Loucy (cell line): ENCODE measurements around the gene DCLRE1C.

Experiments
- H2AFZ ChIP-seq: fragments of 200-600 bp; sonication (generic); 2 replicates; pipeline ENCODE4 v1.6.0; 2016; ENCODE audit warnings: antibody characterized with exemption, mild to moderate bottlenecking, low read length, moderate library complexity
- H3F3A ChIP-seq: fragments of 200-600 bp; 2 replicates; pipeline ENCODE4 v1.6.0; 2016; ENCODE audit warnings: antibody characterized with exemption, low read depth, mild to moderate bottlenecking
- H3K27me3 ChIP-seq: fragments of 200-600 bp; sonication (generic); 2 replicates; pipeline ENCODE4 v1.6.1; 2014; ENCODE audit warnings: low read length, mild to moderate bottlenecking; ENCODE audit not compliant: insufficient read depth, poor library complexity, severe bottlenecking
- H3K36me3 ChIP-seq: fragments of 200-600 bp; sonication (generic); 2 replicates; pipeline ENCODE4 v1.6.1; 2016; ENCODE audit warnings: low read length; ENCODE audit not compliant: insufficient read depth
- H3K4me1 ChIP-seq: fragments of 200-600 bp; sonication (generic); 2 replicates; pipeline ENCODE4 v1.5.1; 2014; ENCODE audit warnings: low read length, mild to moderate bottlenecking; ENCODE audit not compliant: insufficient read depth, poor library complexity, severe bottlenecking
- H3K4me2 ChIP-seq: fragments of 200-600 bp; sonication (generic); 2 replicates; pipeline ENCODE4 v1.6.0; 2014; ENCODE audit warnings: antibody characterized with exemption, low read length, low read depth, mild to moderate bottlenecking; ENCODE audit not compliant: poor library complexity, severe bottlenecking
- H3K4me3 ChIP-seq: fragments of 200-600 bp; sonication (generic); 2 replicates; pipeline ENCODE4 v1.5.1; 2014; ENCODE audit warnings: low read length, mild to moderate bottlenecking, mixed read lengths; ENCODE audit not compliant: poor library complexity, severe bottlenecking
- H3K79me2 ChIP-seq: fragments of 200-600 bp; sonication (generic); 2 replicates; pipeline ENCODE4 v1.6.1; 2014; ENCODE audit warnings: low read length; ENCODE audit not compliant: insufficient read depth
- H3K9ac ChIP-seq: fragments of 200-600 bp; sonication (generic); 2 replicates; pipeline ENCODE4 v1.6.0; 2014; ENCODE audit warnings: mild to moderate bottlenecking, low read depth, low read length, moderate library complexity; ENCODE audit not compliant: poor library complexity, severe bottlenecking
- H3K9me2 ChIP-seq: fragments of 200-600 bp; sonication (generic); replicated peaks from 2 replicates; pipeline ENCODE4 v1.6.1; 2016; ENCODE audit warnings: low read depth, low read length, mixed read lengths
- H3K9me3 ChIP-seq: fragments of 200-600 bp; sonication (generic); 2 replicates; pipeline ENCODE4 v1.6.1; 2014; ENCODE audit warnings: mild to moderate bottlenecking, antibody characterized with exemption, low read length, low read depth; ENCODE audit not compliant: insufficient read depth
- H4K20me1 ChIP-seq: fragments of 200-600 bp; sonication (generic); 2 replicates; pipeline ENCODE4 v1.6.0; 2014; ENCODE audit warnings: antibody characterized with exemption, low read length, mild to moderate bottlenecking; ENCODE audit not compliant: insufficient read depth, poor library complexity, severe bottlenecking
- EZH2phosphoT487 ChIP-seq: fragments of 200-600 bp; IDR thresholded peaks from 2 replicates; pipeline ENCODE4 v1.6.1; 2018; ENCODE audit warnings: antibody characterized with exemption, mild to moderate bottlenecking, moderate library complexity, borderline replicate concordance
- TF ChIP-seq, protein P1 (sequence below): fragments of 200-600 bp; sonication (generic); conservative IDR thresholded peaks from 2 replicates; pipeline ENCODE4 v1.5.1; 2014; ENCODE audit warnings: mild to moderate bottlenecking, antibody characterized with exemption, low read length

The DCLRE1C gene

DNA sequence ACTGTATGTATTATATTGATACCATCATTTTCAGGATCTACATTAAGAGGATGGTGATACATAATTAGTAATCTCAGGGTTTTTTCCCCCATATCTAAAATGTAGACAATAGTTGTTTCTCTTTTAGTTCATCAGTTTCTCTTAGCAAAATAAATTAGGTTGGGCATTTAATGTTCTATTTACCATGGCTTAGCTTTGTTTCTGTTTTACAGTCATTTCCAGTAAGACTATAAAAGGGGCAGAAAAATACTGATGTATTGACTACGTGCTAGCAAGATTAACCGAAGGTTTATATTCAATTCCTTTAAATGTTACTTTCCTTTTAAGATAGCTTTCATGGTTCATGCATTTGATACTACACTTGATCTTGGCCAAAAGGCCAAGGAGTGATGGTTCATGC is 49.0 kb downstream of the DCLRE1C start:
- H3K4me1 ChIP-seq: no peaks in the 10 kb centered on the region
- peaks cover 94% of the 10 kb centered on the region for H3K36me3 ChIP-seq
- no peaks in the 10 kb centered on the region for H3K27me3 ChIP-seq
- no peak for TF ChIP-seq EZH2phosphoT487
- TF ChIP-seq, protein P1, sequence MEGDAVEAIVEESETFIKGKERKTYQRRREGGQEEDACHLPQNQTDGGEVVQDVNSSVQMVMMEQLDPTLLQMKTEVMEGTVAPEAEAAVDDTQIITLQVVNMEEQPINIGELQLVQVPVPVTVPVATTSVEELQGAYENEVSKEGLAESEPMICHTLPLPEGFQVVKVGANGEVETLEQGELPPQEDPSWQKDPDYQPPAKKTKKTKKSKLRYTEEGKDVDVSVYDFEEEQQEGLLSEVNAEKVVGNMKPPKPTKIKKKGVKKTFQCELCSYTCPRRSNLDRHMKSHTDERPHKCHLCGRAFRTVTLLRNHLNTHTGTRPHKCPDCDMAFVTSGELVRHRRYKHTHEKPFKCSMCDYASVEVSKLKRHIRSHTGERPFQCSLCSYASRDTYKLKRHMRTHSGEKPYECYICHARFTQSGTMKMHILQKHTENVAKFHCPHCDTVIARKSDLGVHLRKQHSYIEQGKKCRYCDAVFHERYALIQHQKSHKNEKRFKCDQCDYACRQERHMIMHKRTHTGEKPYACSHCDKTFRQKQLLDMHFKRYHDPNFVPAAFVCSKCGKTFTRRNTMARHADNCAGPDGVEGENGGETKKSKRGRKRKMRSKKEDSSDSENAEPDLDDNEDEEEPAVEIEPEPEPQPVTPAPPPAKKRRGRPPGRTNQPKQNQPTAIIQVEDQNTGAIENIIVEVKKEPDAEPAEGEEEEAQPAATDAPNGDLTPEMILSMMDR: no peak
- no peak overlapping the region for H3K4me3 ChIP-seq
- no peak overlapping the region for H2AFZ ChIP-seq
- H3K4me2 ChIP-seq: no peak overlapping the region
- H3K79me2 ChIP-seq: 0 out of 2 replicates have a peak, but pooled peaks cover 8% of the 10 kb centered on the region
- no peaks in the 10 kb centered on the region for H3K9me3 ChIP-seq
- H3K9ac ChIP-seq: no peak overlapping the region
- H4K20me1 ChIP-seq: peaks cover 9% of the 10 kb centered on the region
- no peaks in the 10 kb centered on the region for H3K9me2 ChIP-seq
- H3F3A ChIP-seq: no peaks in the 10 kb centered on the region

DNA sequence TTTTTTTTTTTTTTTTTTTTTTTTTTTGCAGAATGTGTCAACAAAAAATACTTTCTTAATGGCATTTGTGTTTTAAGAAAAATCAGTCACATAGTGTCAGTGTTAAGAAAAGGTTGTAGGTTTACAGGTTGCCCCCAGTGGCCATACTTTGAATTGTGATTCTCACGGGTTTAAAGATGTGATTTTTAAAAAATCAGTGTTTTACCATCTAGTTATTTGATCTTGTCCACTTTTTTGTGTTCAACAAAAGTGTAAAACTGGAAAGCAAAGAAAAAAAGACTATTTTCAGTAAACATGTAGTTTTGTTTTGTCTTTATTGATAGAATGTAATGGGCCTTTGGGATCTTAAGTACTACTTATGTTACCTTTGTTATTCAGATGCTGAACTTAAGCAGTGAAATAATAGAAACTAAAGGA is 49.6 kb downstream of the DCLRE1C start:
- no peaks in the 10 kb centered on the region for H3K4me1 ChIP-seq
- no peaks in the 10 kb centered on the region for H3K9me2 ChIP-seq
- H3F3A ChIP-seq: no peaks in the 10 kb centered on the region
- no peak overlapping the region for H3K9ac ChIP-seq
- no peaks in the 10 kb centered on the region for H3K27me3 ChIP-seq
- H3K4me3 ChIP-seq: no peak overlapping the region
- TF ChIP-seq, protein P1: peak; percentile 70
- TF ChIP-seq EZH2phosphoT487: no peak
- H3K36me3 ChIP-seq: peaks cover 95% of the 10 kb centered on the region
- no peak overlapping the region for H3K4me2 ChIP-seq
- H3K79me2 ChIP-seq: peaks cover 10% of the 10 kb centered on the region
- no peaks in the 10 kb centered on the region for H3K9me3 ChIP-seq
- no peak overlapping the region for H2AFZ ChIP-seq
- peaks cover 9% of the 10 kb centered on the region for H4K20me1 ChIP-seq

DNA sequence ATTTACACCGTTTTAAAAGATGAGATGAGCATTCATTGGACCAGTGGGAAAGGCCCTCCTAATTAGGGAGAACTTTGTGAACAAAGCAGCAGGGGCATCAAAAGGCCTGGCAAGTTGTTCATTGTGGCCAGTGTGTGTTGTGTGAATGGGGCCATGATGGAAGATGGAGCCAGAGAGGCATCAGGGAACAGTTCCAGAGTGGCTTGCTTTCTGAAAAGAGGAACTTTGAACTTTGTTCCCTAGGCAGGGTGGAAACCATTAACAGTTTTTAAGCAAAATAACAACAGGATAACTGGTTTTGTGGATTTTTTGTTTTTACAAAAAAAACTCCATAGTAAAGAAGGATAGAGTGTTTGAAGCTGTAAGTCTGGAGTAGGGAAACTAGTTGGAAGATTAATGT is 62.7 kb downstream of the DCLRE1C start:
- peaks cover 29% of the 10 kb centered on the region for H3K4me1 ChIP-seq
- H3K4me2 ChIP-seq: no peak overlapping the region
- no peak for TF ChIP-seq EZH2phosphoT487
- TF ChIP-seq, protein P1: no peak
- no peaks in the 10 kb centered on the region for H3K27me3 ChIP-seq
- no peaks in the 10 kb centered on the region for H3K9me3 ChIP-seq
- H2AFZ ChIP-seq: no peak overlapping the region
- H3F3A ChIP-seq: no peaks in the 10 kb centered on the region
- H3K9ac ChIP-seq: no peak overlapping the region
- peaks cover 96% of the 10 kb centered on the region for H3K79me2 ChIP-seq
- H3K9me2 ChIP-seq: no peaks in the 10 kb centered on the region
- H4K20me1 ChIP-seq: peaks cover 43% of the 10 kb centered on the region
- H3K36me3 ChIP-seq: peaks cover 17% of the 10 kb centered on the region
- no peak overlapping the region for H3K4me3 ChIP-seq
